ENCODE results near the gene USP4. TPM values are rescaled to one million over a fixed set of nuclear protein-coding genes. Genes with fewer than 3 reads are reported as not detected.

USP4 gene
- total RNA-seq, 1 experiment from 2014 or later = 31.7 TPM

DNA sequence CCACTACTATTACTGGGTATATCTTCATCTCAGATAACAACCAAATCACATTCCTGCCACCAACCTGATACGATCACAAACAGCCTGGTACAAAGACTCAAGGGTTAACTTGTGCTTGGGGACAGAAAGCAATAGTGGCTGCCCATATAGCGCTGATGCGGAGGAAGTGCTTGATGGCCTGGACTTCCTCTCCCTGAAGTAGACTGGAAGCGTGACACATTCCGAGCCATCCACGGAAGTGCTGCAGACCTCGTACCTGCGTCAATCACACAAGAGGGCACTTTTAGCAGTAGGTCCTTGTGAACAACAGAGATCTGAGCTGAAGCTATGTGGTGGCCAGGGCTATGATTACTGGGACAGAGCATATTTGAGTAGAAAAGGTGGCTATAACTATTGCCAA, 45.5 kb downstream of the USP4 start:
- no peak for TF ChIP-seq EGR1 (IDR thresholded peaks at IDR 0.05; ENCODE audit: low read depth)
- no peak for TF ChIP-seq REST (IDR thresholded peaks at IDR 0.05; ENCODE audit: low read depth)
- TF ChIP-seq FOSL1 (IDR thresholded peaks at IDR 0.05; ENCODE audit: low read depth) = no peak
- no peak for TF ChIP-seq ATF3 (IDR thresholded peaks at IDR 0.05)
- TF ChIP-seq SP1 (IDR thresholded peaks at IDR 0.05; ENCODE audit: low read depth) = no peak
- TF ChIP-seq CBX3 (IDR thresholded peaks at IDR 0.05; ENCODE audit: low read depth) = no peak
- no peak for TF ChIP-seq POLR2AphosphoS5 (IDR thresholded peaks at IDR 0.05; ENCODE audit: low read depth, low read length)
- TF ChIP-seq MAX (IDR thresholded peaks at IDR 0.05) = no peak
- no peak for TF ChIP-seq SRF (IDR thresholded peaks at IDR 0.05; ENCODE audit: low read depth)
- TF ChIP-seq CTCF (IDR thresholded peaks at IDR 0.05 in 2 of 3, conservative IDR thresholded peaks at IDR 0.05 in 1 of 3; ENCODE audit: borderline replicate concordance in 1 of 3, insufficient read depth in 1 of 3, low read depth in 2 of 3, low read length in 2 of 3) = no peak
- no peak for TF ChIP-seq JUND (IDR thresholded peaks at IDR 0.05)
- no peak for TF ChIP-seq ELF1 (IDR thresholded peaks at IDR 0.05; ENCODE audit: borderline replicate concordance, low read depth)
- no peak for TF ChIP-seq SIN3A (IDR thresholded peaks at IDR 0.05; ENCODE audit: low read depth)
- no peak for TF ChIP-seq ZNF274 (IDR thresholded peaks at IDR 0.05; ENCODE audit: low read depth, low read length)
- TF ChIP-seq ZFX (IDR thresholded peaks at IDR 0.05) = no peak
- TF ChIP-seq, protein P1, sequence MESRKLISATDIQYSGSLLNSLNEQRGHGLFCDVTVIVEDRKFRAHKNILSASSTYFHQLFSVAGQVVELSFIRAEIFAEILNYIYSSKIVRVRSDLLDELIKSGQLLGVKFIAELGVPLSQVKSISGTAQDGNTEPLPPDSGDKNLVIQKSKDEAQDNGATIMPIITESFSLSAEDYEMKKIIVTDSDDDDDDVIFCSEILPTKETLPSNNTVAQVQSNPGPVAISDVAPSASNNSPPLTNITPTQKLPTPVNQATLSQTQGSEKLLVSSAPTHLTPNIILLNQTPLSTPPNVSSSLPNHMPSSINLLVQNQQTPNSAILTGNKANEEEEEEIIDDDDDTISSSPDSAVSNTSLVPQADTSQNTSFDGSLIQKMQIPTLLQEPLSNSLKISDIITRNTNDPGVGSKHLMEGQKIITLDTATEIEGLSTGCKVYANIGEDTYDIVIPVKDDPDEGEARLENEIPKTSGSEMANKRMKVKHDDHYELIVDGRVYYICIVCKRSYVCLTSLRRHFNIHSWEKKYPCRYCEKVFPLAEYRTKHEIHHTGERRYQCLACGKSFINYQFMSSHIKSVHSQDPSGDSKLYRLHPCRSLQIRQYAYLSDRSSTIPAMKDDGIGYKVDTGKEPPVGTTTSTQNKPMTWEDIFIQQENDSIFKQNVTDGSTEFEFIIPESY (IDR thresholded peaks at IDR 0.05; ENCODE audit: extremely low read depth, insufficient replicate concordance, low read length) = no peak
- intact Hi-C loops (cut with micrococcal nuclease) = no loop called here
- Histone ChIP-seq H3K4me1 (ENCODE audit: control insufficient read depth in 1 of 2, insufficient read depth in 2 of 2, low read length in 2 of 2) (no peaks in the 10 kb centered on the region), H3K4me2 (ENCODE audit: low read length) (no peak overlapping the region), H3K9me2 (ENCODE audit: insufficient read depth) (no peaks in the 10 kb centered on the region), H3K27me3 (ENCODE audit: insufficient read depth, low read length) (no peaks in the 10 kb centered on the region), H2AFZ (ENCODE audit: low read depth, low read length, poor library complexity, severe bottlenecking) (no peak overlapping the region), H3K27ac (ENCODE audit: low read depth, low read length) (no peak overlapping the region), H3K36me3 (ENCODE audit: control insufficient read depth in 1 of 2, insufficient read depth in 2 of 2, low read length in 2 of 2) (peaks cover 36 to 39% of the 10 kb centered on the region in 2 experiments), H3K4me3 (replicated peaks in 1 of 2; ENCODE audit: low read depth in 1 of 2, low read length in 2 of 2) (no peak overlapping the region), H3K79me2 (ENCODE audit: insufficient read depth, low read length) (no peaks in the 10 kb centered on the region), H3K9ac (ENCODE audit: low read length) (no peak overlapping the region), H3K9me3 (ENCODE audit: control insufficient read depth in 1 of 2, insufficient read depth in 1 of 2, low read depth in 1 of 2, low read length in 2 of 2) (no peaks in the 10 kb centered on the region), H4K20me1 (ENCODE audit: insufficient read depth) (no peaks in the 10 kb centered on the region)
- RAD21 ChIA-PET (ENCODE audit: low non-redundant PET in 1 of 2, low total read pairs in 2 of 2, uncharacterized antibody in 2 of 2, unreplicated experiment in 2 of 2) = no interaction called here
- ATAC-seq (no peak), DNase-seq (ENCODE audit: low read depth, low spot score) (no peak)
- POLR2A ChIA-PET = interaction anchor here (0.7 kb wide), 1 partner anchor 38 kb away, joined by 4 read pairs; no protein-coding TSS in a partner anchor
- CTCF ChIA-PET = no interaction called here
- BruUV-seq (replicated peaks) = no TSS peak
